K562 (cell line): Measurements from ENCODE around the gene KCNN4. TPM values are rescaled to one million over a fixed set of nuclear protein-coding genes. Genes with fewer than 3 reads are reported as not detected.

Experiments used
- CEBPB ChIP-seq: fragments of 450-650 bp; IDR thresholded peaks from 2 replicates; pipeline ENCODE4 v1.6.1; 2016; ENCODE audit warnings: missing genetic modification characterization, missing compliant biosample characterization
- CHCHD3 ChIP-seq: fragments of 250-450 bp; sonication (Bioruptor Pico); IDR thresholded peaks from 2 replicates; pipeline ENCODE4 v2.1.2; 2022; ENCODE audit warnings: mild to moderate bottlenecking
- ESRRB ChIP-seq: fragments of 250-450 bp; sonication (Bioruptor Pico); IDR thresholded peaks from 2 replicates; pipeline ENCODE4 v1.5.0; 2020; ENCODE audit warnings: mild to moderate bottlenecking, moderate library complexity, borderline replicate concordance
- GABPA ChIP-seq: fragments of 200-800 bp; sonication (Bioruptor generic); conservative IDR thresholded peaks from 2 replicates; pipeline ENCODE4 v1.6.1; 2016; ENCODE audit warnings: low read depth, missing genetic modification characterization, missing compliant biosample characterization
- LARP7 ChIP-seq: fragments of 450-650 bp; IDR thresholded peaks from 2 replicates; pipeline ENCODE4 v1.6.1; 2016
- MYBL2 ChIP-seq, 2 experiments: fragments of 450-650 bp in 1 of 2; sonication (generic) in 1 of 2; formaldehyde crosslinking in 1 of 2; IDR thresholded peaks; 2 replicates each; pipeline versions ENCODE4 v1.6.1 to v1.8.1; 2017 to 2022; ENCODE audit warnings: borderline replicate concordance in 1 of 2, inconsistent platforms in 1 of 2, low read depth in 1 of 2, mild to moderate bottlenecking in 1 of 2, missing genetic modification reagents in 1 of 2, moderate library complexity in 1 of 2
- NONO ChIP-seq, 2 experiments: fragments of 200-400 bp in 1 of 2; fragments of 450-650 bp in 1 of 2; formaldehyde crosslinking in 1 of 2; IDR thresholded peaks; 2 replicates each; pipeline ENCODE4 v1.6.1; 2017; ENCODE audit warnings: low read depth in 2 of 2, mild to moderate bottlenecking in 2 of 2, moderate library complexity in 2 of 2, low read length in 1 of 2
- POLR2AphosphoS2 ChIP-seq: IDR thresholded peaks from 2 replicates; pipeline ENCODE4 v1.6.1; 2012; ENCODE audit warnings: low read length, improper control_type of control experiment
- SRSF7 ChIP-seq: fragments of 200-400 bp; formaldehyde crosslinking; optimal IDR thresholded peaks from 2 replicates; pipeline ENCODE3; 2017; ENCODE audit warnings: mild to moderate bottlenecking, low read depth, low read length
- ZBTB7A ChIP-seq: IDR thresholded peaks from 2 replicates; pipeline ENCODE4 v1.6.1; 2011; ENCODE audit warnings: low read depth, mild to moderate bottlenecking, low read length, moderate library complexity, borderline replicate concordance; ENCODE audit not compliant: control insufficient read depth
- ZNF197 ChIP-seq: fragments of 200-800 bp; sonication (Bioruptor generic); IDR thresholded peaks from 2 replicates; pipeline ENCODE4 v1.6.1; 2016; ENCODE audit warnings: low read depth, missing genetic modification characterization, missing compliant biosample characterization
- polyA plus RNA-seq, 8 experiments: library from polyadenylated mRNA; depleted of rRNA in 4 of 8; stranded (reverse) in 5 of 8; unstranded in 3 of 8; fragments of >200 nt; fragmentation: Nextera tagmentation in 2 of 8; fragmentation: Illumina TruSeq in 1 of 8; extraction: Ambion mirVana in 2 of 8; extraction: Trizol in 1 of 8; gene quantifications; 2 replicates each; pipeline versions ENCODE4 v1.2.1 to v1.2.3, GENCODE V29; 2011 to 2014; ENCODE audit warnings: inconsistent platforms in 1 of 8, missing spikeins in 1 of 8
- total RNA-seq, 7 experiments: library from RNA; depleted of rRNA in 6 of 7; stranded (reverse); fragments of >200 nt in 6 of 7; fragmentation: Illumina TruSeq in 2 of 7; extraction: Trizol in 2 of 7; gene quantifications; 2 replicates each; pipeline versions ENCODE4 v1.2.1 to v1.2.3, GENCODE V29; 2011 to 2021; ENCODE audit warnings: low replicate concordance in 1 of 7
- TF ChIP-seq, protein P1 (sequence below): fragments of 450-650 bp; IDR thresholded peaks from 2 replicates; pipeline ENCODE4 v1.6.1; 2016; ENCODE audit warnings: low read depth, mild to moderate bottlenecking, moderate library complexity
- TF ChIP-seq, protein P2 (sequence below): fragments of 450-650 bp; IDR thresholded peaks from 2 replicates; pipeline ENCODE4 v1.6.1; 2016; ENCODE audit warnings: antibody characterized with exemption
- TF ChIP-seq, protein P3 (sequence below), 2 experiments: fragments of 450-650 bp; conservative IDR thresholded peaks; 2 replicates each; pipeline ENCODE4 v1.6.1; 2017; ENCODE audit warnings: mild to moderate bottlenecking in 2 of 2, moderate library complexity in 2 of 2
- TF ChIP-seq, protein P4 (sequence below): fragments of 450-650 bp; IDR thresholded peaks from 2 replicates; pipeline ENCODE4 v1.6.1; 2018; ENCODE audit not compliant: partially characterized antibody
- TF ChIP-seq, protein P5 (sequence below): fragments of 450-650 bp; IDR thresholded peaks from 2 replicates; pipeline ENCODE4 v1.6.1; 2014; ENCODE audit warnings: low read depth, mild to moderate bottlenecking, moderate library complexity, borderline replicate concordance
- TF ChIP-seq, protein P6 (sequence below): fragments of 450-650 bp; IDR thresholded peaks from 2 replicates; pipeline ENCODE4 v1.6.1; 2016

The KCNN4 gene
- total and polyA plus RNA-seq, 9 of the 15 experiments (the other 6 are each of a cell fraction or from before 2014, with no cell fraction given): 0.53 to 37.7 (median 25.9) TPM

DNA sequence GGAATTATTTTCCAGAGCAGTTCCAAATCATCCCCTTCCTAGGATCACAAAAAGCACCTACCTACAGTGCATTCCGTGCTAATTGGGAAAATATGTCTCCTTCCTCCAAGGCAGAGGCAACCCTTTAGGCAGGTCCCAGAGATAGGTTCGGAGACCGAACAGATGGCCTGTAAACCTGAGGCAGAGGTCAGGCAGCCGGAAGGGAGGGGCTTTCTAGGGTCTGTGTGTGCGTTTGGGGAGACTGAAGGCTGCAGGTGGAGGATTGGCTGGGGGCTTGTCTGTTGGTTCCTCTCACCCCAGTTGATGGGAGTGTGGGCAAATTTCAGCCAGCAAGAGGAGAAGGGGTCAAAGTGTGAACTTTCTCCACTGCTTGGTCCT lies 7.1 kb downstream of the KCNN4 start (continued):
- peak; percentile 93 for TF ChIP-seq ZBTB7A
- TF ChIP-seq, protein P1, sequence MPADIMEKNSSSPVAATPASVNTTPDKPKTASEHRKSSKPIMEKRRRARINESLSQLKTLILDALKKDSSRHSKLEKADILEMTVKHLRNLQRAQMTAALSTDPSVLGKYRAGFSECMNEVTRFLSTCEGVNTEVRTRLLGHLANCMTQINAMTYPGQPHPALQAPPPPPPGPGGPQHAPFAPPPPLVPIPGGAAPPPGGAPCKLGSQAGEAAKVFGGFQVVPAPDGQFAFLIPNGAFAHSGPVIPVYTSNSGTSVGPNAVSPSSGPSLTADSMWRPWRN: no peak
- TF ChIP-seq, protein P2, sequence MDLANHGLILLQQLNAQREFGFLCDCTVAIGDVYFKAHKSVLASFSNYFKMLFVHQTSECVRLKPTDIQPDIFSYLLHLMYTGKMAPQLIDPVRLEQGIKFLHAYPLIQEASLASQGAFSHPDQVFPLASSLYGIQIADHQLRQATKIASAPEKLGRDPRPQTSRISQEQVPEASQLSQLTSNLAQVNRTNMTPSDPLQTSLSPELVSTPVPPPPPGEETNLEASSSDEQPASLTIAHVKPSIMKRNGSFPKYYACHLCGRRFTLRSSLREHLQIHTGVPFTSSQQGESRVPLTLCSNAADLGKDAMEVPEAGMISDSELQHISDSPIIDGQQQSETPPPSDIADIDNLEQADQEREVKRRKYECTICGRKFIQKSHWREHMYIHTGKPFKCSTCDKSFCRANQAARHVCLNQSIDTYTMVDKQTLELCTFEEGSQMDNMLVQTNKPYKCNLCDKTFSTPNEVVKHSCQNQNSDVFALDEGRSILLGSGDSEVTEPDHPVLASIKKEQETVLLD: peak; percentile 15; the same call in 1 of the 2 replicates
- TF ChIP-seq, protein P3, sequence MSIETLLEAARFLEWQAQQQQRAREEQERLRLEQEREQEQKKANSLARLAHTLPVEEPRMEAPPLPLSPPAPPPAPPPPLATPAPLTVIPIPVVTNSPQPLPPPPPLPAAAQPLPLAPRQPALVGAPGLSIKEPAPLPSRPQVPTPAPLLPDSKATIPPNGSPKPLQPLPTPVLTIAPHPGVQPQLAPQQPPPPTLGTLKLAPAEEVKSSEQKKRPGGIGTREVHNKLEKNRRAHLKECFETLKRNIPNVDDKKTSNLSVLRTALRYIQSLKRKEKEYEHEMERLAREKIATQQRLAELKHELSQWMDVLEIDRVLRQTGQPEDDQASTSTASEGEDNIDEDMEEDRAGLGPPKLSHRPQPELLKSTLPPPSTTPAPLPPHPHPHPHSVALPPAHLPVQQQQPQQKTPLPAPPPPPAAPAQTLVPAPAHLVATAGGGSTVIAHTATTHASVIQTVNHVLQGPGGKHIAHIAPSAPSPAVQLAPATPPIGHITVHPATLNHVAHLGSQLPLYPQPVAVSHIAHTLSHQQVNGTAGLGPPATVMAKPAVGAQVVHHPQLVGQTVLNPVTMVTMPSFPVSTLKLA (conservative IDR thresholded peaks at IDR 0.05): no peak
- no peak for TF ChIP-seq GABPA
- TF ChIP-seq MYBL2 (IDR thresholded peaks at IDR 0.05; ENCODE audit: low read depth): no peak
- TF ChIP-seq MYBL2 (CRISPR knock-in tag; IDR thresholded peaks at IDR 0.05; ENCODE audit: borderline replicate concordance): no peak
- TF ChIP-seq, protein P4, sequence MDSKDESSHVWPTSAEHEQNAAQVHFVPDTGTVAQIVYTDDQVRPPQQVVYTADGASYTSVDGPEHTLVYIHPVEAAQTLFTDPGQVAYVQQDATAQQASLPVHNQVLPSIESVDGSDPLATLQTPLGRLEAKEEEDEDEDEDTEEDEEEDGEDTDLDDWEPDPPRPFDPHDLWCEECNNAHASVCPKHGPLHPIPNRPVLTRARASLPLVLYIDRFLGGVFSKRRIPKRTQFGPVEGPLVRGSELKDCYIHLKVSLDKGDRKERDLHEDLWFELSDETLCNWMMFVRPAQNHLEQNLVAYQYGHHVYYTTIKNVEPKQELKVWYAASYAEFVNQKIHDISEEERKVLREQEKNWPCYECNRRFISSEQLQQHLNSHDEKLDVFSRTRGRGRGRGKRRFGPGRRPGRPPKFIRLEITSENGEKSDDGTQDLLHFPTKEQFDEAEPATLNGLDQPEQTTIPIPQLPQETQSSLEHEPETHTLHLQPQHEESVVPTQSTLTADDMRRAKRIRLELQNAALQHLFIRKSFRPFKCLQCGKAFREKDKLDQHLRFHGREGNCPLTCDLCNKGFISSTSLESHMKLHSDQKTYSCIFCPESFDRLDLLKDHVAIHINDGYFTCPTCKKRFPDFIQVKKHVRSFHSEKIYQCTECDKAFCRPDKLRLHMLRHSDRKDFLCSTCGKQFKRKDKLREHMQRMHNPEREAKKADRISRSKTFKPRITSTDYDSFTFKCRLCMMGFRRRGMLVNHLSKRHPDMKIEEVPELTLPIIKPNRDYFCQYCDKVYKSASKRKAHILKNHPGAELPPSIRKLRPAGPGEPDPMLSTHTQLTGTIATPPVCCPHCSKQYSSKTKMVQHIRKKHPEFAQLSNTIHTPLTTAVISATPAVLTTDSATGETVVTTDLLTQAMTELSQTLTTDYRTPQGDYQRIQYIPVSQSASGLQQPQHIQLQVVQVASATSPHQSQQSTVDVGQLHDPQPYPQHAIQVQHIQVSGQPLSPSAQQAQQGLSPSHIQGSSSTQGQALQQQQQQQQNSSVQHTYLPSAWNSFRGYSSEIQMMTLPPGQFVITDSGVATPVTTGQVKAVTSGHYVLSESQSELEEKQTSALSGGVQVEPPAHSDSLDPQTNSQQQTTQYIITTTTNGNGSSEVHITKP: peak; percentile 6
- no peak for TF ChIP-seq NONO (IDR thresholded peaks at IDR 0.05; ENCODE audit: low read depth in 2 of 2, low read length in 1 of 2)
- TF ChIP-seq CHCHD3 (CRISPR knock-in tag): no peak
- TF ChIP-seq, protein P5, sequence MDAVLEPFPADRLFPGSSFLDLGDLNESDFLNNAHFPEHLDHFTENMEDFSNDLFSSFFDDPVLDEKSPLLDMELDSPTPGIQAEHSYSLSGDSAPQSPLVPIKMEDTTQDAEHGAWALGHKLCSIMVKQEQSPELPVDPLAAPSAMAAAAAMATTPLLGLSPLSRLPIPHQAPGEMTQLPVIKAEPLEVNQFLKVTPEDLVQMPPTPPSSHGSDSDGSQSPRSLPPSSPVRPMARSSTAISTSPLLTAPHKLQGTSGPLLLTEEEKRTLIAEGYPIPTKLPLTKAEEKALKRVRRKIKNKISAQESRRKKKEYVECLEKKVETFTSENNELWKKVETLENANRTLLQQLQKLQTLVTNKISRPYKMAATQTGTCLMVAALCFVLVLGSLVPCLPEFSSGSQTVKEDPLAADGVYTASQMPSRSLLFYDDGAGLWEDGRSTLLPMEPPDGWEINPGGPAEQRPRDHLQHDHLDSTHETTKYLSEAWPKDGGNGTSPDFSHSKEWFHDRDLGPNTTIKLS: no peak
- TF ChIP-seq CEBPB (tag): no peak
- no peak for TF ChIP-seq LARP7
- no peak for TF ChIP-seq POLR2AphosphoS2
- TF ChIP-seq, protein P6, sequence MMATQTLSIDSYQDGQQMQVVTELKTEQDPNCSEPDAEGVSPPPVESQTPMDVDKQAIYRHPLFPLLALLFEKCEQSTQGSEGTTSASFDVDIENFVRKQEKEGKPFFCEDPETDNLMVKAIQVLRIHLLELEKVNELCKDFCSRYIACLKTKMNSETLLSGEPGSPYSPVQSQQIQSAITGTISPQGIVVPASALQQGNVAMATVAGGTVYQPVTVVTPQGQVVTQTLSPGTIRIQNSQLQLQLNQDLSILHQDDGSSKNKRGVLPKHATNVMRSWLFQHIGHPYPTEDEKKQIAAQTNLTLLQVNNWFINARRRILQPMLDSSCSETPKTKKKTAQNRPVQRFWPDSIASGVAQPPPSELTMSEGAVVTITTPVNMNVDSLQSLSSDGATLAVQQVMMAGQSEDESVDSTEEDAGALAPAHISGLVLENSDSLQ: no peak
- no peak for TF ChIP-seq SRSF7
- TF ChIP-seq ZNF197 (CRISPR knock-in tag): no peak
- TF ChIP-seq ESRRB: no peak
